K562 (cell line): ENCODE measurements around the gene USP17L28.
"Not testable (repeated sequence)": the region's sequence is repeated elsewhere in the genome, so short reads cannot be mapped to it uniquely, and the experiment has no call there.

Experiments
- ZKSCAN8 ChIP-seq: fragments of 200-800 bp; sonication (Bioruptor generic); IDR thresholded peaks from 2 replicates; pipeline ENCODE4 v1.6.1; 2016; ENCODE audit warnings: missing genetic modification characterization, missing compliant biosample characterization
- TF ChIP-seq, protein P1 (sequence below), 3 experiments: IDR thresholded peaks in 2 of 3; conservative IDR thresholded peaks in 1 of 3; 2 replicates each; pipeline ENCODE4 v1.5.1; 2011 to 2012; ENCODE audit warnings: low read length in 3 of 3, mild to moderate bottlenecking in 3 of 3, control low read depth in 2 of 3, improper control_type of control experiment in 1 of 3, inconsistent platforms in 1 of 3, low read depth in 1 of 3, mixed read lengths in 1 of 3, moderate library complexity in 1 of 3; ENCODE audit not compliant: insufficient read depth in 2 of 3

DNA sequence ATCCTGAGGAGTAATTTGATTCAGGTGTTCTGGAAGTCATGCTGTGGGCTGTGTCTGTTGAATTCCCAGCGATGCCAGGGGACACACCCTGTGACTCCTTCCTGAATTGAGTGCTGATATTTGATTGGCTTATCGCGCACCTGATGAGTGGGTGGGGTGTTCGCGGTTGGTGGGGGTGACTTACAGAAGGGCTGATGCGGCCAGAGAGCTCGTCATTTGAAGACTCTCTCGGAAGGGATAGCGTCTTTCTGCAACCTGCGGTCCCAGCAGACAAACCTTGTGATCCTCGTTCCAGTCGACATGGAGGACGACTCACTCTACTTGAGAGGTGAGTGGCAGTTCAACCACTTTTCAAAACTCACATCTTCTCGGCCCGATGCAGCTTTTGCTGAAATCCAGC, 19.1 kb upstream of the USP17L28 start, which contains the start of gene USP17L25:
- TF ChIP-seq, protein P1, sequence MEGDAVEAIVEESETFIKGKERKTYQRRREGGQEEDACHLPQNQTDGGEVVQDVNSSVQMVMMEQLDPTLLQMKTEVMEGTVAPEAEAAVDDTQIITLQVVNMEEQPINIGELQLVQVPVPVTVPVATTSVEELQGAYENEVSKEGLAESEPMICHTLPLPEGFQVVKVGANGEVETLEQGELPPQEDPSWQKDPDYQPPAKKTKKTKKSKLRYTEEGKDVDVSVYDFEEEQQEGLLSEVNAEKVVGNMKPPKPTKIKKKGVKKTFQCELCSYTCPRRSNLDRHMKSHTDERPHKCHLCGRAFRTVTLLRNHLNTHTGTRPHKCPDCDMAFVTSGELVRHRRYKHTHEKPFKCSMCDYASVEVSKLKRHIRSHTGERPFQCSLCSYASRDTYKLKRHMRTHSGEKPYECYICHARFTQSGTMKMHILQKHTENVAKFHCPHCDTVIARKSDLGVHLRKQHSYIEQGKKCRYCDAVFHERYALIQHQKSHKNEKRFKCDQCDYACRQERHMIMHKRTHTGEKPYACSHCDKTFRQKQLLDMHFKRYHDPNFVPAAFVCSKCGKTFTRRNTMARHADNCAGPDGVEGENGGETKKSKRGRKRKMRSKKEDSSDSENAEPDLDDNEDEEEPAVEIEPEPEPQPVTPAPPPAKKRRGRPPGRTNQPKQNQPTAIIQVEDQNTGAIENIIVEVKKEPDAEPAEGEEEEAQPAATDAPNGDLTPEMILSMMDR (IDR thresholded peaks at IDR 0.05 in 2 of 3, conservative IDR thresholded peaks at IDR 0.05 in 1 of 3; ENCODE audit: insufficient read depth in 2 of 3, low read depth in 1 of 3, low read length in 3 of 3), result not testable (repeated sequence)
- not testable (repeated sequence) for TF ChIP-seq ZKSCAN8 (CRISPR knock-in tag)
